Coronary artery (tissue), 2 donors: ENCODE data around the gene BDH2.

Experiments
- DNase-seq: peaks from one replicate; pipeline ENCODE4 v3.0.0-alpha.2; 2017; ENCODE audit warnings: low spot score
- H3K27ac ChIP-seq, 2 donors: fragments of 200-600 bp; sonication (generic); one replicate each; pipeline ENCODE4 v1.5.1; 2016 to 2019
- H3K4me3 ChIP-seq: fragments of 200-600 bp; sonication (generic); 2 replicates; pipeline ENCODE4 v1.5.1; 2016; ENCODE audit warnings: mild to moderate bottlenecking, moderate library complexity
- TF ChIP-seq, protein P1 (sequence below): fragments of 200-600 bp; sonication (generic); IDR thresholded peaks from one replicate; pipeline ENCODE4 v1.5.1; 2019; ENCODE audit warnings: antibody characterized with exemption

Gene BDH2

DNA sequence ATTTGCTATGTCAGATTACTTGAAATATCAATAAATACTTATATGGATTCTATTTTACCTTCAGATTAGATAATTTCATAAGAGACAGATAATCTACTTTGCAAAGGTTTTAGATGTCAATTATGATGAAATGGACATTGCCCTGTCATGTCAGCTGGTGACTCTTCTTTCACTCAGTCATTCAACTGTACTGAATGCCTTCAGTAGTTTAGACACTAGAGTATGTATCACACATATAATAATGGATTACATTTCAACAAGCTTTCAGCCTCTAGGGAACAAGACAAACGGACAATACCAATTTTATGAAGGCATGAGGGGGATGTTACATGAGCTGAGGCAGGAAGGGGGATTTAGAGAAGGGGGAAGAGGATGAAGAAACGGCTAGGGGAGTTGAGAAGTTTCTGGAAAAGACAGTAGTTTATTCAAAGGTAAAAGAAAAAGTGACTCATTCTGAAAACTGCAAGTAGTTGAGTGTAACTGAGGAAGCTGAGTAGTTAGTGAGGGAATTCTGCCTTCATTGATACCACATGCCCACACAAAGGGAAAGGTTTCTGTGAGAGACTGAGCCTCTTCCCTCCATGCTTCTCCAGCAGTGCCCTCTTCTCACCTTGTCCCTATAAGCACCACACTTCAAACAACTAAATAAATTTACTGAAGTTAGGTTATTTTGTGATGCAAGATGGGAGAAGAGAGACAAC lies 48.7 kb downstream of the BDH2 start:
- TF ChIP-seq, protein P1, sequence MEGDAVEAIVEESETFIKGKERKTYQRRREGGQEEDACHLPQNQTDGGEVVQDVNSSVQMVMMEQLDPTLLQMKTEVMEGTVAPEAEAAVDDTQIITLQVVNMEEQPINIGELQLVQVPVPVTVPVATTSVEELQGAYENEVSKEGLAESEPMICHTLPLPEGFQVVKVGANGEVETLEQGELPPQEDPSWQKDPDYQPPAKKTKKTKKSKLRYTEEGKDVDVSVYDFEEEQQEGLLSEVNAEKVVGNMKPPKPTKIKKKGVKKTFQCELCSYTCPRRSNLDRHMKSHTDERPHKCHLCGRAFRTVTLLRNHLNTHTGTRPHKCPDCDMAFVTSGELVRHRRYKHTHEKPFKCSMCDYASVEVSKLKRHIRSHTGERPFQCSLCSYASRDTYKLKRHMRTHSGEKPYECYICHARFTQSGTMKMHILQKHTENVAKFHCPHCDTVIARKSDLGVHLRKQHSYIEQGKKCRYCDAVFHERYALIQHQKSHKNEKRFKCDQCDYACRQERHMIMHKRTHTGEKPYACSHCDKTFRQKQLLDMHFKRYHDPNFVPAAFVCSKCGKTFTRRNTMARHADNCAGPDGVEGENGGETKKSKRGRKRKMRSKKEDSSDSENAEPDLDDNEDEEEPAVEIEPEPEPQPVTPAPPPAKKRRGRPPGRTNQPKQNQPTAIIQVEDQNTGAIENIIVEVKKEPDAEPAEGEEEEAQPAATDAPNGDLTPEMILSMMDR = no peak
- Histone ChIP-seq H3K4me3 (no peak overlapping the region), H3K27ac (no peak overlapping the region)
- DNase-seq = no peak

- no peak for DNase-seq
- TF ChIP-seq, protein P1 = no peak
Measured at GRCh38 chr4:103046416-103047290, 53.0 kb downstream of the BDH2 start.

DNA sequence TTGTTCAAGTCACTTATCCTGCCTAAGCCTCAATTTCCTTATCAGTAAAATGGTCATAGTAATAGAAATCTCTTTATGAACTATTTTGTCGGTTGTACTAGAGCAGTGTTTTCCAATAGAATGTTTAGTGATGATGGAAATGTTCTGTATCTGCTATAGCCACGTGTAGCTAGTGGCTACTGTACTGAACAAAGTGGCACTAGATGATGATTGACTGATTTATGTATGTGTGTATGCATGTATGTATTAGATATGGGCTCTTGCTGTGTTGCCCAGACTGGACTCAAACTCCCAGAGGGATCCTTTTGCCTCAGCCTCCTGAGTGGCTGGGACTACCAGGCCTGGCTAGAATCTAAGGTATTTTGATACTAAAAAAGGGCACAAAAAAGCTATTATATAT lies 55.5 kb downstream of the BDH2 start:
- no peak overlapping the region for H3K4me3 ChIP-seq
- DNase-seq = no peak
- TF ChIP-seq, protein P1 = no peak
- H3K27ac ChIP-seq = no peak overlapping the region

More at GRCh38 chr4:103046416-103047290, 53.0 kb downstream of the BDH2 start:
- Histone ChIP-seq H3K4me3 (no peak overlapping the region), H3K27ac (no peak overlapping the region)

DNA sequence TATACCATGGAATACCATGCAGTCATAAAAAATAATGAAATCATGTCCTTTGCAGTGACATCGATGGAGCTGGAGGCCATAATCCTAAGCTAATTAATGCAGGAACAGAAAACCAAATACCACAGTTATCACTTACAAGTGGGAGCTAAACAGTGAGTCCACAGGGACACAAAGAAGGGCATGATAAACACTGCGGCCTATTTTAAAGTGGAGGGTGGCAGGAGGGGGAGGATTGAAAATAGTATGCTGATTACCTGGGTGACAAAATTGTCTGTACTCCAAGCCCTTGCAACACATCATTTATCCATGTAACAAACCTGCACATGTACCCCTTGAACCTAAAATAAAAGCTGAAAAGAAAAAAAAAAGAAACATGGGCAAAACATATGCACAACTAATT lies 63.5 kb downstream of the BDH2 start:
- TF ChIP-seq, protein P1 = no peak
- no peak for DNase-seq
- Histone ChIP-seq H3K27ac (no peak overlapping the region), H3K4me3 (no peak overlapping the region)

DNA sequence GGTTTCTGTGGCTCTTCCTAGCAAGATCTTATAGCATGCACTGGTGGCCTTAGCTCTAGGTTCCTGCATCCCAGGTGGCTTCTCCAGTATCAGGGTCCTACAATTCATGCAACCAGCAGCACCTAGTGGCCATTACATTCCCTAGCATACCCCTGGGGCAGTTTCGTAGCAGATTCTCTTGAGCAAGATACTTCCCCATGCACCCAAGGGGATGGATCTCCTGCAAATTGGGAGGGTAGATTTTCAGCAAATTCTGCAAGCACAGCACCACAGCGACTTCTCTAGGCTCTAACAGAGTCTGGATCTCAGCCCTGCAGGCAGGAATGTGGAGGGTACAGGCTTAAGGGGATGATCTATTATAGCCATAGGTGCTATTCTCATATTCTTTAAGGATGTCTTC lies 67.1 kb downstream of the BDH2 start:
- DNase-seq = no peak
- TF ChIP-seq, protein P1 = no peak
- Histone ChIP-seq H3K27ac (no peak overlapping the region), H3K4me3 (no peak overlapping the region)

DNA sequence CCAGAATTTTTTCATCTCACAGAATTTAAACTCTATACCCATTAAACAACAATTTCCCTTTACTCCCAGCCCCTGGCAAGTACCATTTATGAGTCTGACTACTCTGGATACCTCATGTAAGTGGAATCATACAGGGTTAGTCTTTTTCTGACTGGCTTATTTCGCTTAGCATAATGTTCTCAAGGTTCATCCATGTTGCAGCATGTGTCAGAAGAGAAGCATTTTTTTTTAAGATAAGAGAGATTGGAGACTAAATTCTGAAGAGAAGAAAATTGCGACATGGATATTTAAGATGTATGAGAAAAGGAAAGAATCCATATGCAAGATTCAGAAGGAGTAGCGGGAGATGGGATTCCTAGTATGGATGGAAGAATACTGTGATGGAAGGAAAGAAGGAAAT lies 68.8 kb downstream of the BDH2 start:
- TF ChIP-seq, protein P1 = no peak
- Histone ChIP-seq H3K27ac (no peak overlapping the region), H3K4me3 (no peak overlapping the region)
- no peak for DNase-seq

GRCh38 chr4:103029300-103029699 lies 70.3 kb downstream of the BDH2 start:
- TF ChIP-seq, protein P1 = no peak
- no peak for DNase-seq
- H3K27ac ChIP-seq = no peak overlapping the region
- no peak overlapping the region for H3K4me3 ChIP-seq
